Astrocyte of the cerebellum (primary cell): ENCODE data around the gene ATXN2L.
A peak's percentile ranks its signal among the peaks of the same experiment; 100 is the strongest.

Experiments used
- DNase-seq: peaks from one replicate; pipeline ENCODE4 v3.0.0-alpha.2; 2011; ENCODE audit warnings: low read depth
- H3K4me3 ChIP-seq: 2 replicates; pipeline ENCODE4 v1.5.1; 2011; ENCODE audit warnings: mild to moderate bottlenecking, low read depth, low read length, moderate library complexity
- in situ Hi-C: cut with HindIII; loops from 2 replicates; pipeline ENCODE4 v1.10.0; 2017; ENCODE audit warnings: low sequenced_read_pairs
- TF ChIP-seq, protein P1 (sequence below): IDR thresholded peaks from 2 replicates; pipeline ENCODE4 v1.5.1; 2012; ENCODE audit warnings: low read length, low read depth, moderate library complexity, mild to moderate bottlenecking; ENCODE audit errors: missing control alignments

The ATXN2L gene

DNA sequence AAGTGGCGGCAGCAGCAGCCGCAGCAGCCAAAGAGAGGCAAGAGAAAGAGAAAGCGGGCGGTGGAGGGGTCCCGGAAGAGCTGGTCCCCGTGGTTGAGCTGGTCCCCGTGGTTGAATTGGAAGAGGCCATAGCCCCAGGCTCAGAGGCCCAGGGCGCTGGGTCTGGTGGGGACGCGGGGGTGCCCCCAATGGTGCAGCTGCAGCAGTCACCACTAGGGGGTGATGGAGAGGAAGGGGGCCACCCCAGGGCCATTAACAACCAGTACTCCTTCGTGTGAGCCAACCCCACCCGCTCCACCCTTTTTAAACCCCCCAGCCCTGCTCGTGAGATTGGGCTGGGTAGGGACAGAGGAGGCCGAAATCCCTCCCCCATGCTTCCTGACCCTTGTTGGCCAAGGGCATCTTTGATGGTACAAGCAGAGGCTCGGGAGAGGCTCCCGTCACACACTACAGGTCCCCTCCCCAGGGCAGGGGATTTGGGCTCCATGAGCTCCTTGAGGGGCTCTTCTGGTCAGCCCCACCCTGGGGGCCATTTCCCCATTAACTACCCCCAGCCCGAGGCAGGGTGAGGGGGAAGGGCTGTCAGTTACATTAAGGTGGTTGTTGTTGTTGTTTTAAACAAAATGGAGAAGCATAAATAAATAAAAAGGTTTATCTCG, 50.9 kb downstream of the ATXN2L start:
- no peak overlapping the region for H3K4me3 ChIP-seq
- TF ChIP-seq, protein P1, sequence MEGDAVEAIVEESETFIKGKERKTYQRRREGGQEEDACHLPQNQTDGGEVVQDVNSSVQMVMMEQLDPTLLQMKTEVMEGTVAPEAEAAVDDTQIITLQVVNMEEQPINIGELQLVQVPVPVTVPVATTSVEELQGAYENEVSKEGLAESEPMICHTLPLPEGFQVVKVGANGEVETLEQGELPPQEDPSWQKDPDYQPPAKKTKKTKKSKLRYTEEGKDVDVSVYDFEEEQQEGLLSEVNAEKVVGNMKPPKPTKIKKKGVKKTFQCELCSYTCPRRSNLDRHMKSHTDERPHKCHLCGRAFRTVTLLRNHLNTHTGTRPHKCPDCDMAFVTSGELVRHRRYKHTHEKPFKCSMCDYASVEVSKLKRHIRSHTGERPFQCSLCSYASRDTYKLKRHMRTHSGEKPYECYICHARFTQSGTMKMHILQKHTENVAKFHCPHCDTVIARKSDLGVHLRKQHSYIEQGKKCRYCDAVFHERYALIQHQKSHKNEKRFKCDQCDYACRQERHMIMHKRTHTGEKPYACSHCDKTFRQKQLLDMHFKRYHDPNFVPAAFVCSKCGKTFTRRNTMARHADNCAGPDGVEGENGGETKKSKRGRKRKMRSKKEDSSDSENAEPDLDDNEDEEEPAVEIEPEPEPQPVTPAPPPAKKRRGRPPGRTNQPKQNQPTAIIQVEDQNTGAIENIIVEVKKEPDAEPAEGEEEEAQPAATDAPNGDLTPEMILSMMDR = peak; percentile 59
- no peak for DNase-seq
- in situ Hi-C loops = loop anchor here (5.0 kb wide), 1 partner anchor 89 kb away; no protein-coding TSS in a partner anchor

- no peak overlapping the region for H3K4me3 ChIP-seq
- TF ChIP-seq, protein P1 = no peak
- DNase-seq = no peak
- in situ Hi-C loops = loop anchor here (5.0 kb wide), 1 partner anchor 88 kb away; no protein-coding TSS in a partner anchor
These were observed 51.6 kb downstream of the ATXN2L start for GRCh38 chr16:28874406-28874805.

DNA sequence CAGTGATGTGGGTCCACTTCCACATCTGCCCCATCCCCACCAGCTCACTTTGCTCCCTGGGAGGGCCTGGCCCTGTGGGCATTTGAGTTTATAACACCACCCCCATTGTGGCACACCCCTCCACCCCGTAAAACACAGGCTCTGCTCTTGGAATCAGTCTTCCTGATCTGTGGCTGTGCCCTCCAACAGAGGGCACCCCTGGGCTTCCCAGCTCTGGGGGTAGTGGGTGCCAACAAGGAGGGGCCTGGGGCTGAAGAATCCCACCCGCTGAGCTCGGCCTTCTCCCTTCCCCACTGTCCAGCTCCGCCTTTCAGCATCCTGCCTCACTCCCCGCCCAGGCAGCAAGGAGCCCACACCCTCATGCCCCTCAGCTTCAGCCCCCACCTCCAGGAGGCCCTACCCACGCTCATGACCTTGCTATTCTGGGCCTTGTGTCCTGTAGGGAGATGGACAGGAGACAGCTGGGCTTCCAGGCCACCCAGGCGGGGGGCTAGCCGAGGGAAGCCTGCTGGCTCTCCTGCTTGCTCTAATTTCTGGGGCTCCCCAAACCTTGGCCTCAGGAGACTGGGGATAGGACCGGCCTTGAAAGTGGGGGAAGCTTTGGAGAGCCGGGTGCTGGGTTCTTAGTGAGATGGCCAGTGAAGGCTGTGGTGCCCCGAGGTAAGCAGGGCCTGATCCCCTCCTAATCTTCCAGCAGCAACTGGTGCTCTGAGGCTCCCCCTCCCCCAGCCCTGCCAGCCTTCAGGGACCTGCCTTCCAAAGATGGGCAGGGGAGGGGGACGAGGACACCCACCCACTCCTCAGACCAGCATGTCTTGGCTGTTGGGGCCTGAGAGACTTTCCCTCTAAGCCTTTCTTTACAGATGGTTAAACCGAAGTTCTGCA, 52.6 kb downstream of the ATXN2L start:
- no peak overlapping the region for H3K4me3 ChIP-seq
- no peak for DNase-seq
- TF ChIP-seq, protein P1 = no peak
- in situ Hi-C loops = no loop called here

- in situ Hi-C loops = no loop called here
- no peak for DNase-seq
- TF ChIP-seq, protein P1 = no peak
- H3K4me3 ChIP-seq = no peak overlapping the region
These were observed 53.3 kb downstream of the ATXN2L start for GRCh38 chr16:28876019-28876659.

- TF ChIP-seq, protein P1 = no peak
- DNase-seq = no peak
- in situ Hi-C loops = no loop called here
- H3K4me3 ChIP-seq = no peak overlapping the region
These were observed 54.3 kb downstream of the ATXN2L start for GRCh38 chr16:28876973-28877654.

DNA sequence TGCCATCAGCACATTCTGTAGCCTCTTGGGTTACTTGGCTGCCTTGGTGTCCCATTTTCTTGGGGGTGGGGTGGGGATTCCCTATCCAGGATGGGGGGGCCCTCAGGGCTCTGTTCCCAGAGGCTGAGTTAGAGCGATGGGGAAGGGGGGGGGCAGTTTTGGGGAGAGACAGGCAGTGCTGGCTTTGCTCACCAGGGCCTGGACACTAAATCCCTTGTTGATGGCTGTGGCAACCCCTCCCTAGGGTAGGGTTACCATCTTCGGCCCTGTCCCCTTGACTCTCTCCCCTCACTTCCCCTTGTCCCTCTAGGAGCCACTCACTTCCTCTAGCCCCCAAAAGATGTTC, 54.8 kb downstream of the ATXN2L start:
- DNase-seq = no peak
- in situ Hi-C loops = no loop called here
- TF ChIP-seq, protein P1 = no peak
- H3K4me3 ChIP-seq = no peak overlapping the region
